Activated CD4-positive, alpha-beta T cell treated with anti-CD3 and anti-CD28 coated beads for 36 hours (primary cell): Measurements from ENCODE around the gene LCN10. TPM values are rescaled to one million over a fixed set of nuclear protein-coding genes. Genes with fewer than 3 reads are reported as not detected.
A peak's percentile ranks its signal among the peaks of the same experiment; 100 is the strongest.

ENCODE experiments used
- ATAC-seq: fragments of 200-7000 bp; cut with Tn5 transposase; one replicate; pipeline ENCODE4 v1.10.0; 2021; ENCODE audit warnings: mild to moderate bottlenecking, moderate library complexity
- CTCF ChIA-PET: fragments of 350-600 bp; sonication (Branson Sonifier 250); formaldehyde crosslinking; loops from one replicate; lab custom pipeline; 2021; ENCODE audit warnings: antibody characterized with exemption; lab: Charles Lee
- POLR2A ChIA-PET: fragments of 350-600 bp; sonication (Branson Sonifier 250); formaldehyde crosslinking; loops from one replicate; lab custom pipeline; 2021; ENCODE audit warnings: antibody characterized with exemption, inconsistent platforms; lab: Charles Lee
- DNase-seq: peaks from one replicate; pipeline ENCODE4 v3.0.0-alpha.2; 2020
- H3K27ac Mint-ChIP-seq: one replicate; pipeline ENCODE4 v1.8.0; 2021; ENCODE audit warnings: mixed read lengths
- H3K27me3 Mint-ChIP-seq: one replicate; pipeline ENCODE4 v1.8.0; 2021; ENCODE audit warnings: mixed read lengths
- H3K36me3 Mint-ChIP-seq: one replicate; pipeline ENCODE4 v1.8.0; 2021; ENCODE audit warnings: low read depth, mixed read lengths
- H3K4me1 Mint-ChIP-seq: one replicate; pipeline ENCODE4 v1.8.0; 2021; ENCODE audit warnings: mixed read lengths
- H3K4me3 Mint-ChIP-seq: one replicate; pipeline ENCODE4 v1.8.0; 2021; ENCODE audit warnings: mild to moderate bottlenecking, moderate library complexity, mixed read lengths
- H3K9me3 Mint-ChIP-seq: one replicate; pipeline ENCODE4 v1.8.0; 2021; ENCODE audit warnings: low read depth, mixed read lengths
- intact Hi-C, 2 experiments: fragments of 100-400 bp; cut with DNase I in 1 of 2; cut with micrococcal nuclease in 1 of 2; formaldehyde crosslinking; loops; one replicate each; pipeline versions ENCODE4 v1.14.2 to v1.15.1; 2022 to 2024; cut with DNase I, micrococcal nuclease
- total RNA-seq, 2 experiments: library from RNA; stranded (reverse); gene quantifications; one replicate each; pipeline ENCODE4 v1.2.3, GENCODE V29; 2021

LCN10 gene
- total RNA-seq, 2 experiments from 2014 or later: 0.71 to 1.2 TPM

- no peaks in the 10 kb centered on the region for H3K36me3 Mint-ChIP-seq
- ChIA-PET CTCF (interaction anchor here (0.6 kb wide), 1 partner anchor 117 kb away, joined by 3 read pairs; no protein-coding TSS in a partner anchor), POLR2A (no interaction called here)
- H3K4me3 Mint-ChIP-seq: no peak overlapping the region
- H3K9me3 Mint-ChIP-seq: peaks cover under 1% of the 10 kb centered on the region
- no peak overlapping the region for H3K27ac Mint-ChIP-seq
- DNase-seq (no peak), ATAC-seq (no peak)
- H3K4me1 Mint-ChIP-seq: peaks cover 14% of the 10 kb centered on the region
- intact Hi-C loops: no loop called here
- H3K27me3 Mint-ChIP-seq: peaks cover 5% of the 10 kb centered on the region
These were observed 2.8 kb upstream of the LCN10 start for GRCh38 chr9:136745389-136746154.

- intact Hi-C loops: no loop called here
- H3K36me3 Mint-ChIP-seq: no peaks in the 10 kb centered on the region
- H3K9me3 Mint-ChIP-seq: no peaks in the 10 kb centered on the region
- no peak overlapping the region for H3K4me3 Mint-ChIP-seq
- DNase-seq (no peak), ATAC-seq (no peak)
- CTCF ChIA-PET: no interaction called here
- H3K27ac Mint-ChIP-seq: no peak overlapping the region
- POLR2A ChIA-PET: no interaction called here
- peaks cover 5% of the 10 kb centered on the region for H3K27me3 Mint-ChIP-seq
- H3K4me1 Mint-ChIP-seq: peaks cover 7% of the 10 kb centered on the region
These were observed 2.0 kb upstream of the LCN10 start for GRCh38 chr9:136744773-136745172.

GRCh38 chr9:136743639-136744211 is 985 bp upstream of the LCN10 start:
- H3K4me1 Mint-ChIP-seq: peaks cover 7% of the 10 kb centered on the region
- ATAC-seq (no peak), DNase-seq (no peak)
- peaks cover 5% of the 10 kb centered on the region for H3K27me3 Mint-ChIP-seq
- CTCF ChIA-PET: no interaction called here
- H3K9me3 Mint-ChIP-seq: no peaks in the 10 kb centered on the region
- H3K36me3 Mint-ChIP-seq: no peaks in the 10 kb centered on the region
- no peak overlapping the region for H3K27ac Mint-ChIP-seq
- POLR2A ChIA-PET: no interaction called here
- no peak overlapping the region for H3K4me3 Mint-ChIP-seq
- intact Hi-C loops: no loop called here

GRCh38 chr9:136741883-136742571 is 713 bp downstream of the LCN10 start:
- Mint-ChIP-seq H3K9me3 (no peaks in the 10 kb centered on the region), H3K4me1 (peaks cover 7% of the 10 kb centered on the region), H3K27ac (no peak overlapping the region), H3K27me3 (peaks cover 5% of the 10 kb centered on the region), H3K36me3 (no peaks in the 10 kb centered on the region), H3K4me3 (no peak overlapping the region)
- ChIA-PET CTCF (interaction anchor here (0.7 to 0.8 kb wide), 3 partner anchors 13 to 408 kb away, joined by 3 to 5 read pairs (median 3); no protein-coding TSS in a partner anchor), POLR2A (interaction anchor here (0.9 to 1.2 kb wide), 2 partner anchors 13 to 409 kb away, joined by 3 to 6 read pairs; no protein-coding TSS in a partner anchor)
- DNase-seq (peak; percentile 71), ATAC-seq (peak; percentile 58)
- intact Hi-C loops: no loop called here

GRCh38 chr9:136740971-136741882 is 1.5 kb downstream of the LCN10 start:
- H3K4me3 Mint-ChIP-seq: peak overlapping the region; percentile 28
- ATAC-seq (no peak), DNase-seq (no peak)
- H3K27ac Mint-ChIP-seq: peak overlapping the region; percentile 60
- intact Hi-C loops: no loop called here
- H3K36me3 Mint-ChIP-seq: no peaks in the 10 kb centered on the region
- ChIA-PET POLR2A (interaction anchor here (0.9 to 1.2 kb wide), 2 partner anchors 13 to 410 kb away, joined by 3 to 6 read pairs; no protein-coding TSS in a partner anchor), CTCF (interaction anchor here (0.8 kb wide), 2 partner anchors 12 to 25 kb away, joined by 3 to 5 read pairs; no protein-coding TSS in a partner anchor)
- H3K27me3 Mint-ChIP-seq: peaks cover 5% of the 10 kb centered on the region
- H3K9me3 Mint-ChIP-seq: no peaks in the 10 kb centered on the region
- H3K4me1 Mint-ChIP-seq: peaks cover 7% of the 10 kb centered on the region

GRCh38 chr9:136740491-136740890 is 2.2 kb downstream of the LCN10 start:
- H3K27ac Mint-ChIP-seq: no peak overlapping the region
- ChIA-PET POLR2A (no interaction called here), CTCF (interaction anchor here (0.6 kb wide), 1 partner anchor 46 kb away, joined by 3 read pairs; no protein-coding TSS in a partner anchor)
- DNase-seq (no peak), ATAC-seq (no peak)
- peaks cover 5% of the 10 kb centered on the region for H3K27me3 Mint-ChIP-seq
- H3K4me3 Mint-ChIP-seq: no peak overlapping the region
- no peaks in the 10 kb centered on the region for H3K36me3 Mint-ChIP-seq
- intact Hi-C loops: no loop called here
- peaks cover 7% of the 10 kb centered on the region for H3K4me1 Mint-ChIP-seq
- no peaks in the 10 kb centered on the region for H3K9me3 Mint-ChIP-seq

GRCh38 chr9:136740069-136740468 is 2.7 kb downstream of the LCN10 start:
- Mint-ChIP-seq H3K27me3 (peaks cover 5% of the 10 kb centered on the region), H3K9me3 (no peaks in the 10 kb centered on the region), H3K4me3 (no peak overlapping the region), H3K4me1 (peaks cover 7% of the 10 kb centered on the region), H3K27ac (no peak overlapping the region), H3K36me3 (no peaks in the 10 kb centered on the region)
- ChIA-PET POLR2A (no interaction called here), CTCF (interaction anchor here (0.6 kb wide), 1 partner anchor 46 kb away, joined by 3 read pairs; no protein-coding TSS in a partner anchor)
- no peak for ATAC-seq
- no peak for DNase-seq
- intact Hi-C loops: no loop called here

GRCh38 chr9:136739509-136739908 is 3.2 kb downstream of the LCN10 start:
- intact Hi-C loops: no loop called here
- CTCF ChIA-PET: no interaction called here
- no peaks in the 10 kb centered on the region for H3K36me3 Mint-ChIP-seq
- H3K4me3 Mint-ChIP-seq: no peak overlapping the region
- H3K9me3 Mint-ChIP-seq: no peaks in the 10 kb centered on the region
- H3K27me3 Mint-ChIP-seq: peaks cover 5% of the 10 kb centered on the region
- POLR2A ChIA-PET: no interaction called here
- DNase-seq: no peak
- H3K27ac Mint-ChIP-seq: no peak overlapping the region
- H3K4me1 Mint-ChIP-seq: peaks cover 9% of the 10 kb centered on the region
- no peak for ATAC-seq

GRCh38 chr9:136738960-136739359 is 3.8 kb downstream of the LCN10 start:
- Mint-ChIP-seq H3K4me1 (peaks cover 10% of the 10 kb centered on the region), H3K27ac (no peak overlapping the region), H3K27me3 (peaks cover 5% of the 10 kb centered on the region), H3K4me3 (no peak overlapping the region), H3K36me3 (no peaks in the 10 kb centered on the region), H3K9me3 (no peaks in the 10 kb centered on the region)
- no peak for DNase-seq
- ChIA-PET POLR2A (no interaction called here), CTCF (no interaction called here)
- intact Hi-C loops: no loop called here
- ATAC-seq: no peak

- ChIA-PET CTCF (no interaction called here), POLR2A (no interaction called here)
- ATAC-seq (no peak), DNase-seq (no peak)
- Mint-ChIP-seq H3K27ac (no peak overlapping the region), H3K27me3 (no peaks in the 10 kb centered on the region), H3K9me3 (no peaks in the 10 kb centered on the region), H3K36me3 (no peaks in the 10 kb centered on the region), H3K4me1 (peaks cover 14% of the 10 kb centered on the region), H3K4me3 (no peak overlapping the region)
- intact Hi-C loops: no loop called here
These were observed 6.8 kb downstream of the LCN10 start for GRCh38 chr9:136735812-136736480.
